GM12872 (cell line): ENCODE data around the gene IL1RAPL2.

Experiments
- CTCF ChIP-seq: IDR thresholded peaks from 3 replicates; pipeline ENCODE4 v1.5.1; 2011; ENCODE audit warnings: low read depth, mild to moderate bottlenecking, low read length, moderate library complexity; ENCODE audit not compliant: insufficient read depth

The IL1RAPL2 gene

DNA sequence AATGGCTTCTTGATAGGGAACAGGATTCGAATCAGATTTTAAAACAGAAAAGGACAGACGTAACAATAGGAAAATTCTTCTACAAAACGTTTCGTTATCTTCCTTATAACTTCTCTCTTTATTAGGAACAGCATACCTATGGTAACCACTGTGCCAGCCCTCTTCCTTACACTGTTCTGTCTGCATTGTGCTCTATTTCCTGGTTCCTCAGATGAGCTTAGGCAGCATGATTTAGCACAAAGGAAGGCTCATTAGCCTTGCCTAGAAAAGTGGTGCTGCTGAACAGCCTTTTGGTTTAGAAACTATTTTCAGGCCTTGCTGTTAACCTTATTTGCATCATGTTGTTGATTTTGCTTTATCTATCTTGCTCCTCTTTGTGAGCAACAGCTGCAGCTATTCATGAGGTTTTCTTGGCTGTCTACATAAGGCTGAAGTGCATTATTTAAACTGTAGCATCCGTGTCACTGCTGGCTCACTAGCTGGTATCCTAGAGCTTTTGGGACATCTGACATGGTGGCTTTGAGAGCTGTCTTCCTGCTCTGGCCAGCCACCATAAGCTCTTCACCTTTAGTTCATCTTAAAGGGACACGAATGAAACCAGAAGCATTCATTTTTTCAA lies 1186.4 kb downstream of the IL1RAPL2 start:
- TF ChIP-seq CTCF = no peak

DNA sequence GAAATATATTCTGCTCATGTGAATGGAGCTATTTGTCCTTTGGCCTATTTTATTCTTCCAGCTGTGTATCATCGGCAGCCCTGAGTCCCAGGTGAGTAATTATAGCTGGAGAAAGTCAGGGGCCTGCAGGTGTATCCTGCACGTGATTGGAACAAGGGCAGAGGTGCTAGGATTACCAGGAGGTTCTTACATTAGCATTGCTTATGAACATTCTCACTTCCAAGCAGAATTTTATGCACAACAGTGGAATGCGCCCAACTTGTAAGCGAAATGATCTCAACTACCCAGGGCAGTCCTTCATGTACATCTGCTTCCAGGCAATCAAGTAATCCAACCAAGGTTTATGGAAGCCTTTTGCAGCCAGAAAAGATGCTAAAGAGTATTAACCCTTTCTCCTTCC lies 1187.4 kb downstream of the IL1RAPL2 start:
- TF ChIP-seq CTCF = no peak

DNA sequence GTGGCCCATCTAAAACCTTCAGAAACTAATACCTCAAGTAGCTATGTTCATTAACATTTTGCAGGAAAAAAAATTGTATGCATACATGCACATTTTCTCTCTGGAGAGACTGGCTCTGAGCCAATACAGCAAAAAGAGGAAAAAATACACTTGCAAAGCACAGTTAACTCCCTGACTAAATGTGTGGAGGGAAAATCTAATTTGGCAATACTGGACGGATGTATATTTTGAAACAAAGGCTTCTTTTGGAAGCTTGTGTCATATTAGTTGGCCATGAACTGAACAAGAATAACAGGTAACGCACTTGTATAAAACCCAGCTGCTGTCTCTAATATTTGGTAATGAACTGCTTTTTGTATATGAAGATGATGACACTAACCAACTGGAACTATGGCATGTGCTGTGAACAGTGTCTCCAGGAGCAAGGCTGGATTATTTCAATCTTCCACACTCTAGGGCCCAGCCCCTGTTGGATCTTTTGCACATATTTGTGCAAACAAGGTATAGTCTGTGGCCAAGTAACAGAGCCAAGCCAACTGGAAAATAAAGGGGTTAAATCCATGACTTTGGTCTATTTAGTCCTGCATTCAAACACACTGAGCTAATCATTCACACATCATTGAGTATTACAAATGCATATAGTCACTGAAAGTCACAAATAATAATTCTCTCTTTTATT lies 1188.4 kb downstream of the IL1RAPL2 start:
- no peak for TF ChIP-seq CTCF

- no peak for TF ChIP-seq CTCF
Observed at GRCh38 chrX:105755109-105755508, 1189.1 kb downstream of the IL1RAPL2 start.

- no peak for TF ChIP-seq CTCF
Observed at GRCh38 chrX:105758754-105759153, 1192.8 kb downstream of the IL1RAPL2 start.

DNA sequence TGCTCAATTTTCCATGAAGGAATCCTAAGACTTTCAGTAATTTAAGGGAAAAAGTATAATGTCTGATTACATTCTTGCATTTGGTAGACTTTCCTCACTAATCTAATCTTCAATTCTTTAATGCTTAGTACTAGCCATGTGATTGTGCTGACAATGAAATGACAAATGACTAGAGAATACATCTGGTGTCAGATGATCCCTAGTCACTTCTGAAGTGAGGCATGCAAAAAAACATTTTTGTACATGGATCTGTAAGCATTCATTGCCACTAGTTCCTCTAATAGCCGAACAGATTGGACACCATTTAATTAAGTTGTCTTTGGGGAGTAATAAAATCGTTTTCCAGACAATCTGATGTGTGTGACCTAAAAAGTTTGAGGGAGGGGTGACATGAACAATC lies 1193.6 kb downstream of the IL1RAPL2 start:
- TF ChIP-seq CTCF = no peak

DNA sequence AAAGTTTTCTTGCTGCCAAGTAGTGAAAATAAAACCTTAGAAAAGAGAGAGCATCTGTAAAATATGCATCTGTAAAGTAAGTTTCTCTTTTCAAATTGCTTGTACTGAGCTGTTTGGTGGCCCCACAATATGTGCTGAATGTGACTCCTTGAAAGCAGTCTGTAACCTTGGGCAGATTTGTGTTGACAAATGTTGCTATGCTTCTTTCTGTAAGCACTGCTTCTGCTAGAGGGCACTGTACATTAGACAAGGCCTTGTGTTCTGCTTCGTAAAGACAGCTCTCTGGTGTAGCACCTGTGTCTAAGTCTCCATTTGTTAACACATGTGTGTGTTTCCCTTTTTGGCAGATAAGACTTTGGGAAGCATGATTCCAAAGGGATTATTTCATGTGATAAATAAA lies 1199.7 kb downstream of the IL1RAPL2 start:
- TF ChIP-seq CTCF = no peak

DNA sequence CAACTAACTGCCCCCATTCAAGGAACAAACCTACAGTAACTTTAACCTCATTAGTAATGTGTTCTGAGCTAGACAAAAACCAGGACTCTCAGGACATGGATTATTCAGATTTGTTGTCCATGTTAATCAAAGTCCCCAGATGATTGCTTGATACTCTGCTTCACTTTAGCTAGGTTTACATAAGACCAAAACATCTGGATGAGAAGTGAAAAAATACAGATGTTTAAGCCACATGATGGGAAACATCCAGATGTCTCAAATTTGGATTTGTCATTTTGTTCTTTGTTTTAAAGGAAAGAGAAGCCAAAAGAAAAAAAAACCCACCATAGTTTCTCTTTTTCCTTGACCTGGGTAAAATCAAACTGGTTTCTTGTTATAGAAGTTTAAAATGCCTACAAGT lies 1207.8 kb downstream of the IL1RAPL2 start:
- no peak for TF ChIP-seq CTCF
